ENCODE data around the gene FGF1.
A peak's percentile ranks its signal among the peaks of the same experiment; 100 is the strongest.

The FGF1 gene

DNA sequence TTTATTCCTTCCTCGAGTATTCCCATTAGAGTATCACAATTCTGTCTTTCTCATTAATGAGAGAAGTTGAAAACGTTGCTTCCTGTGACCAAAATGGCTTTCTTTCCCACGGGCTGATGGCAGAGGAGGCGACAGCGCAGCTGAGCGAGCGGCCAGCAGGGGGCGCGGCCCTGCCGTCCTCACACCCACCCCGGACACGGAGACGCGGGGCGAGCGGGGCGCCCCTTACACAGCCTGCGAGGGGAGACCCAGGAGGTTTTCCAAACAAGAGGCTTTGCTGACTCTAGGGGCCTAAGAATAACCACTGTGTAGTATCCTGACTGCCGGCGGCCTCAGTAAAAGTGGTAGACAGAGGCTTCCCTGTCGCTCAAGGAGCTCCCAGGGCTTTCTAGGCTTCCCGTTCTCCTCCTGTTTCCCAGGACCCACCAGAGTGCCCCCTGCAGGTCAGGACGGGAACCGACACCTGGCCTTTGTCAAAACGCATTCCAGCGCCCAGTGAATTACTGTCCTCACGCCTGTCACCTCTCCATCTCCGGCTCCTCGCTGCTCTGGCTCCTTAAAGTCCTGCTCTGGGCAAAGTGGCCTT, 27.3 kb upstream of the FGF1 start (continued):
- TF ChIP-seq ZNF571 (tag by site-specific recombination; IDR thresholded peaks at IDR 0.05) (no peak), REPIN1 (tag by site-specific recombination; IDR thresholded peaks at IDR 0.05; ENCODE audit: low read depth) (no peak; the same call in 1 of the 2 replicates), ZNF658 (tag by site-specific recombination; IDR thresholded peaks at IDR 0.05) (no peak), ZNF350 (tag by site-specific recombination; IDR thresholded peaks at IDR 0.05) (no peak), ZNF121 (tag by site-specific recombination; IDR thresholded peaks at IDR 0.05) (no peak), ZNF747 (tag by site-specific recombination; IDR thresholded peaks at IDR 0.05) (no peak), ZNF19 (tag by site-specific recombination; IDR thresholded peaks at IDR 0.05; ENCODE audit: low read depth) (no peak), ZSCAN23 (tag by site-specific recombination; IDR thresholded peaks at IDR 0.05) (no peak), ZNF138 (tag by site-specific recombination; IDR thresholded peaks at IDR 0.05; ENCODE audit: borderline replicate concordance) (no peak), ZNF792 (tag by site-specific recombination; IDR thresholded peaks at IDR 0.05) (no peak)
- TF ChIP-seq, protein P1, sequence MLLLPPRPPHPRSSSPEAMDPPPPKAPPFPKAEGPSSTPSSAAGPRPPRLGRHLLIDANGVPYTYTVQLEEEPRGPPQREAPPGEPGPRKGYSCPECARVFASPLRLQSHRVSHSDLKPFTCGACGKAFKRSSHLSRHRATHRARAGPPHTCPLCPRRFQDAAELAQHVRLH (tag by site-specific recombination; IDR thresholded peaks at IDR 0.05), result 0 out of 2 replicates have a peak, but pooled peaks have one; percentile 23
- TF ChIP-seq, protein P2, sequence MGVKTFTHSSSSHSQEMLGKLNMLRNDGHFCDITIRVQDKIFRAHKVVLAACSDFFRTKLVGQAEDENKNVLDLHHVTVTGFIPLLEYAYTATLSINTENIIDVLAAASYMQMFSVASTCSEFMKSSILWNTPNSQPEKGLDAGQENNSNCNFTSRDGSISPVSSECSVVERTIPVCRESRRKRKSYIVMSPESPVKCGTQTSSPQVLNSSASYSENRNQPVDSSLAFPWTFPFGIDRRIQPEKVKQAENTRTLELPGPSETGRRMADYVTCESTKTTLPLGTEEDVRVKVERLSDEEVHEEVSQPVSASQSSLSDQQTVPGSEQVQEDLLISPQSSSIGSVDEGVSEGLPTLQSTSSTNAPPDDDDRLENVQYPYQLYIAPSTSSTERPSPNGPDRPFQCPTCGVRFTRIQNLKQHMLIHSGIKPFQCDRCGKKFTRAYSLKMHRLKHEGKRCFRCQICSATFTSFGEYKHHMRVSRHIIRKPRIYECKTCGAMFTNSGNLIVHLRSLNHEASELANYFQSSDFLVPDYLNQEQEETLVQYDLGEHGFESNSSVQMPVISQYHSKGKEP (tag by site-specific recombination; IDR thresholded peaks at IDR 0.05), result no peak
- TF ChIP-seq, protein P3, sequence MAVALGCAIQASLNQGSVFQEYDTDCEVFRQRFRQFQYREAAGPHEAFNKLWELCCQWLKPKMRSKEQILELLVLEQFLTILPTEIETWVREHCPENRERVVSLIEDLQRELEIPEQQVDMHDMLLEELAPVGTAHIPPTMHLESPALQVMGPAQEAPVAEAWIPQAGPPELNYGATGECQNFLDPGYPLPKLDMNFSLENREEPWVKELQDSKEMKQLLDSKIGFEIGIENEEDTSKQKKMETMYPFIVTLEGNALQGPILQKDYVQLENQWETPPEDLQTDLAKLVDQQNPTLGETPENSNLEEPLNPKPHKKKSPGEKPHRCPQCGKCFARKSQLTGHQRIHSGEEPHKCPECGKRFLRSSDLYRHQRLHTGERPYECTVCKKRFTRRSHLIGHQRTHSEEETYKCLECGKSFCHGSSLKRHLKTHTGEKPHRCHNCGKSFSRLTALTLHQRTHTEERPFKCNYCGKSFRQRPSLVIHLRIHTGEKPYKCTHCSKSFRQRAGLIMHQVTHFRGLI (tag by site-specific recombination; IDR thresholded peaks at IDR 0.05), result no peak

DNA sequence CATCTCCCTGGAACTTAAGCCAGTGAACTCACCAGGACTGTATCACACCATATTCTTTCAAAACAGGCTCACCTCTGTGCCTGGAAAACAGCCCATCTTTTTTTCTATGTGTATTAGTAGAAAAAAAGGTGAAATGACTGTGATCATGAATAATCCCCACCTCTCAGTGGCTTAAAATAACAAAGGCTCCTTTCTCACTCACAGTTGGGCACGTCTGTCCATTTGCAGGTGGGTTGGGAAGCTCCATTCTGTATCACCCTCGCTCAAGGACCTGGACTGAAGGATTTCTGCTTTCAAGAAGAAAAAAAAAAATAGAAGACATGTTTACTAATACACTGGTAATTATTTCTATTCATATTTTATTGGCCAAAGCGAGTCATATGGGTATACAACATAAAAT, 17.3 kb upstream of the FGF1 start:
- no peak overlapping the region for H3K27ac ChIP-seq (ENCODE audit: extremely low read depth, low read depth, low read length)
- no peaks in the 10 kb centered on the region for H3K9me3 ChIP-seq (ENCODE audit: control insufficient read depth, insufficient read depth, low read depth, low read length)
- ChIA-PET POLR2A (no interaction called here), CTCF (interaction anchor here (0.6 to 8.7 kb wide), 12 partner anchors 10 to 551 kb away, joined by 3 to 232 read pairs (median 6); no protein-coding TSS in a partner anchor)
- no peak overlapping the region for H3K4me3 ChIP-seq (ENCODE audit: low read depth, low read length)
- H3K4me1 ChIP-seq (ENCODE audit: control insufficient read depth, insufficient read depth, low read length), result peaks cover 8% of the 10 kb centered on the region
- no peaks in the 10 kb centered on the region for H3K36me3 ChIP-seq (ENCODE audit: control insufficient read depth in 2 of 2, insufficient read depth in 1 of 2, low read length in 2 of 2)
- TF ChIP-seq, protein P4, sequence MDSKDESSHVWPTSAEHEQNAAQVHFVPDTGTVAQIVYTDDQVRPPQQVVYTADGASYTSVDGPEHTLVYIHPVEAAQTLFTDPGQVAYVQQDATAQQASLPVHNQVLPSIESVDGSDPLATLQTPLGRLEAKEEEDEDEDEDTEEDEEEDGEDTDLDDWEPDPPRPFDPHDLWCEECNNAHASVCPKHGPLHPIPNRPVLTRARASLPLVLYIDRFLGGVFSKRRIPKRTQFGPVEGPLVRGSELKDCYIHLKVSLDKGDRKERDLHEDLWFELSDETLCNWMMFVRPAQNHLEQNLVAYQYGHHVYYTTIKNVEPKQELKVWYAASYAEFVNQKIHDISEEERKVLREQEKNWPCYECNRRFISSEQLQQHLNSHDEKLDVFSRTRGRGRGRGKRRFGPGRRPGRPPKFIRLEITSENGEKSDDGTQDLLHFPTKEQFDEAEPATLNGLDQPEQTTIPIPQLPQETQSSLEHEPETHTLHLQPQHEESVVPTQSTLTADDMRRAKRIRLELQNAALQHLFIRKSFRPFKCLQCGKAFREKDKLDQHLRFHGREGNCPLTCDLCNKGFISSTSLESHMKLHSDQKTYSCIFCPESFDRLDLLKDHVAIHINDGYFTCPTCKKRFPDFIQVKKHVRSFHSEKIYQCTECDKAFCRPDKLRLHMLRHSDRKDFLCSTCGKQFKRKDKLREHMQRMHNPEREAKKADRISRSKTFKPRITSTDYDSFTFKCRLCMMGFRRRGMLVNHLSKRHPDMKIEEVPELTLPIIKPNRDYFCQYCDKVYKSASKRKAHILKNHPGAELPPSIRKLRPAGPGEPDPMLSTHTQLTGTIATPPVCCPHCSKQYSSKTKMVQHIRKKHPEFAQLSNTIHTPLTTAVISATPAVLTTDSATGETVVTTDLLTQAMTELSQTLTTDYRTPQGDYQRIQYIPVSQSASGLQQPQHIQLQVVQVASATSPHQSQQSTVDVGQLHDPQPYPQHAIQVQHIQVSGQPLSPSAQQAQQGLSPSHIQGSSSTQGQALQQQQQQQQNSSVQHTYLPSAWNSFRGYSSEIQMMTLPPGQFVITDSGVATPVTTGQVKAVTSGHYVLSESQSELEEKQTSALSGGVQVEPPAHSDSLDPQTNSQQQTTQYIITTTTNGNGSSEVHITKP (tag by site-specific recombination; IDR thresholded peaks at IDR 0.05), result no peak
- TF ChIP-seq ZNF302 (tag by site-specific recombination; IDR thresholded peaks at IDR 0.05; ENCODE audit: low read depth) (no peak), ZNF184 (tag by site-specific recombination; IDR thresholded peaks at IDR 0.05) (no peak), ZXDB (tag by site-specific recombination; IDR thresholded peaks at IDR 0.05) (no peak), SP2 (tag by site-specific recombination; IDR thresholded peaks at IDR 0.05) (no peak), ZNF133 (tag by site-specific recombination; IDR thresholded peaks at IDR 0.05) (no peak), SALL2 (tag by site-specific recombination; IDR thresholded peaks at IDR 0.05; ENCODE audit: borderline replicate concordance) (no peak), ZBTB8A (tag by site-specific recombination; IDR thresholded peaks at IDR 0.05) (no peak), EGR2 (tag by site-specific recombination; IDR thresholded peaks at IDR 0.05; ENCODE audit: low read depth) (no peak), ZNF670 (tag by site-specific recombination; IDR thresholded peaks at IDR 0.05; ENCODE audit: low read depth) (no peak)
- TF ChIP-seq, protein P1 (tag by site-specific recombination; IDR thresholded peaks at IDR 0.05), result no peak
